Lower leg skin (tissue), 4 donors: Measurements from ENCODE around the gene EHD4. TPM values are rescaled to one million over a fixed set of nuclear protein-coding genes. Genes with fewer than 3 reads are reported as not detected.

Experiments
- DNase-seq, 2 donors: peaks; one replicate each; pipeline ENCODE4 v3.0.0-alpha.2; 2019; ENCODE audit warnings: low spot score in 2 of 2
- H3K4me3 ChIP-seq: fragments of 200-600 bp; sonication (generic); 2 replicates; pipeline ENCODE4 v1.5.1; 2017; ENCODE audit warnings: mild to moderate bottlenecking, low read depth; ENCODE audit not compliant: poor library complexity, severe bottlenecking
- POLR2A ChIP-seq, 2 donors: fragments of 450-650 bp; IDR thresholded peaks; one replicate each; pipeline ENCODE4 v1.6.1; 2016 to 2017; ENCODE audit warnings: antibody characterized with exemption in 2 of 2, mild to moderate bottlenecking in 1 of 2, moderate library complexity in 1 of 2
- WGBS, 2 donors: methylation state at CpG; one replicate each; pipeline ENCODE4 v1.1.5; 2018; 5-methylcytosine and 5-hydroxymethylcytosine counted together
- intact Hi-C: fragments of 100-400 bp; cut with DNase I; formaldehyde crosslinking; loops from one replicate; pipeline ENCODE4 v1.15.0; 2023; ENCODE audit warnings: low total_unique reads
- total RNA-seq, 4 donors: library from RNA; depleted of rRNA; stranded (reverse); fragments of >200 nt; gene quantifications; one replicate each; pipeline ENCODE4 v1.1.0, GENCODE V29; 2016
- TF ChIP-seq, protein P1 (sequence below), 3 donors: fragments of 450-650 bp; IDR thresholded peaks; one replicate each; pipeline ENCODE4 v1.5.1; 2016; ENCODE audit warnings: antibody characterized with exemption in 3 of 3, mild to moderate bottlenecking in 3 of 3, moderate library complexity in 2 of 3

Gene EHD4
- total RNA-seq, 4 donors from 2014 or later = 19.6 to 27.3 (median 23.3) TPM

DNA sequence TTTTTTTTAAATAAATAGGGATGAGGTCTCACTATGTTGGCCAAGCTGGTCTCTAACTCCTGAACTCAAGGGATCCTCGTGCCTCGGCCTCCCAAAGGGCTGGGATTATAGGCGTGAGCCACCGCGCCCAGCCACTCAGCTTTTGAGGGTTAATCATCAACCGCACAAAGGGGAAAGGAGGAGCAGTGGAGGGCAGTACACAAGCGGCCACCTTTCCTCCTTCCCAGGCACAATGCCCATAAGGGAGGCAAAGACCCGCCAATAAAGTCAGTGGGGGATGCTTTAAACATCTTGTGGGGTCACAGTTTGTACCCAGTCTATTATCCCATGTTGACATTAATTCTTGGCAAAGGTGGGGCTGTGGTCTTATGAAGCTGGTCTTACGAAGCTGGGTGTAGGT is 32.4 kb downstream of the EHD4 start:
- intact Hi-C loops = no loop called here
- WGBS, 2 donors = 88 to 89% methylated on average over 9 of the region's 9 CpGs
- no peak overlapping the region for H3K4me3 ChIP-seq
- TF ChIP-seq POLR2A (IDR thresholded peaks at IDR 0.05) = no peak
- peak in 1 of 2 donors; percentile 81 for DNase-seq

DNA sequence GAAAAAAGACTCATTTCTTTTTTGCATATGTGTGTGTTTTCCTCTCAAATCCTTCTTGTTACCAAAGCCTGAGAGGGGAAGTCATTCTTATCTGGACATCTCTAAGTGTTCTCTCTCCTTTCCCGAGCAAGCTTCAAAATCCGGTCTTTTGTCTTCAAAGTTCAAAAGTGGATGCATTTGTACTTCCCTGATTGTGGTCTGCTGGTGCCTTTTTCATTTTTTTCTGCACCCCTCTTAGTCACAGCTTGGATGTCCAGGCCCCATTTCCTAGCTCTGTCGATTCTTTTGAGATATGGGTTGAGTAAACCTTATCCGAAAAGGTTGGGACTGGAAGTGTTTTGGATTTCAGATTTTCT is 34.8 kb downstream of the EHD4 start:
- 79% methylated on average over 4 of the region's 4 CpGs for WGBS, 2 donors
- DNase-seq = no peak
- no peak overlapping the region for H3K4me3 ChIP-seq
- TF ChIP-seq POLR2A (IDR thresholded peaks at IDR 0.05) = no peak
- TF ChIP-seq, protein P1, sequence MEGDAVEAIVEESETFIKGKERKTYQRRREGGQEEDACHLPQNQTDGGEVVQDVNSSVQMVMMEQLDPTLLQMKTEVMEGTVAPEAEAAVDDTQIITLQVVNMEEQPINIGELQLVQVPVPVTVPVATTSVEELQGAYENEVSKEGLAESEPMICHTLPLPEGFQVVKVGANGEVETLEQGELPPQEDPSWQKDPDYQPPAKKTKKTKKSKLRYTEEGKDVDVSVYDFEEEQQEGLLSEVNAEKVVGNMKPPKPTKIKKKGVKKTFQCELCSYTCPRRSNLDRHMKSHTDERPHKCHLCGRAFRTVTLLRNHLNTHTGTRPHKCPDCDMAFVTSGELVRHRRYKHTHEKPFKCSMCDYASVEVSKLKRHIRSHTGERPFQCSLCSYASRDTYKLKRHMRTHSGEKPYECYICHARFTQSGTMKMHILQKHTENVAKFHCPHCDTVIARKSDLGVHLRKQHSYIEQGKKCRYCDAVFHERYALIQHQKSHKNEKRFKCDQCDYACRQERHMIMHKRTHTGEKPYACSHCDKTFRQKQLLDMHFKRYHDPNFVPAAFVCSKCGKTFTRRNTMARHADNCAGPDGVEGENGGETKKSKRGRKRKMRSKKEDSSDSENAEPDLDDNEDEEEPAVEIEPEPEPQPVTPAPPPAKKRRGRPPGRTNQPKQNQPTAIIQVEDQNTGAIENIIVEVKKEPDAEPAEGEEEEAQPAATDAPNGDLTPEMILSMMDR (IDR thresholded peaks at IDR 0.05) = no peak
- intact Hi-C loops = no loop called here

DNA sequence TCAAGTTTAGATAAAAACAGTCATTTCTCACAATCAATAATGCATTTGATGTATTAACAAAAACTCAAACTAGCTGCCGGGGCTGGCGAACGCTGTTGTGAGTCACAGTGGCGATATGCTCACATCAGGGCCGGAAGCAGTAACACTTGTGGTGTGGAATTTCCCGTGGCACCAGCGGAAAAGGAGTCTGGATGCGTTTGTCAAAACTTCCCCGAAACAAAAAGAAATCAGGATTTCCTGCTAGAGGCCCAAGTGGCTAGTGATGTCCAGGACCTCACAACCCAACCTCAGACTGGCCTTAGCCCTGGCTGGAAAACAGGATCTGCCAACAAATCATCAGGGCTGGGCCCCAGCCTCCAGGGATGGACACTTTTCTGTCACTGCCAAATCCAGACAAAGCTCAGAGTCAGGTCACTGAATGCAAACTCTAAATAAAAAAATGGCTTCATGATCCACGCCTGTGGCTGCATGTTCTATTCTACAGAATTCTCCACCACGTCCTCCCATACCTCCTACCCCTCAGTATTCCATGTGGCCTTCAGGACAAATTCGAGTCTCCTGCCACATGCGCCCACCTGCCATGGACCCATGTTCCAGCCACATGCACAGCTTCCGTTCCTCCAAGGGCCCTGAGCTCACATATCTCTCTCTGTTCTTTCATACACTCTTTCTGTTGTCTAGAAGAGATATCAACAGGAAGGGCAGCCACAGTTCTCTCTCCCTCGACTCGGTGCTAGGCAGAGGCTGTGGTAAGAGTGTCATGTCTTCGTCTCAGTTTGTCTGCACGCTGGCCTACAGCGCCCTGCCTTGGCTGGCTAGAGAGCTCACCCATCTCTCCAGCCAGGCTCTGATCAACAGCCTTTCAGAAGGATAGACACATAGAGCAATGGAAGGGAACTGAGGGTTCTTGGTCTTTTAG is 35.4 kb downstream of the EHD4 start:
- 62 to 66% methylated on average over 19 of the region's 19 CpGs for WGBS, 2 donors
- intact Hi-C loops = no loop called here
- H3K4me3 ChIP-seq = no peak overlapping the region
- TF ChIP-seq POLR2A (IDR thresholded peaks at IDR 0.05) = no peak
- TF ChIP-seq, protein P1 (IDR thresholded peaks at IDR 0.05) = no peak
- DNase-seq = peak in 1 of 2 donors; percentile 92

DNA sequence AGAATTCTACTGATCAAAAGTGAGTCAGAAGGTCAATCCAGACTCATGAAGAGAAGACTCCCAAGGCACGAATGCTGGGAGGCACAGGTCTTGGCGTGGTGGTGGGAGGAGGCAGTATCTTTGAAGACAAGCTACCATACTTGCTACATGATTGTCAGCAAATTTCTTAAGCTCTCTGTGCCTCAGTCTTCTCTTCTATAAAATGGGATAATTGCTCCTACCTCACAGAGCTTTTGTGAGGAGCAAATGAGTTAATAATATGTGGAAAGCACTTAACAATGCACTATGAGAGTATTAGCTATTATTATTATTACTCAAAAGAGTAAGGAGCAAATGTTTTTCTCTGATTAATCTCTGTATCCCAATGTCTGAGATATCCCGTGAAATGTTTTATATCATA is 36.2 kb downstream of the EHD4 start:
- DNase-seq = no peak
- 89 to 95% methylated on average over 3 of the region's 3 CpGs for WGBS, 2 donors

DNA sequence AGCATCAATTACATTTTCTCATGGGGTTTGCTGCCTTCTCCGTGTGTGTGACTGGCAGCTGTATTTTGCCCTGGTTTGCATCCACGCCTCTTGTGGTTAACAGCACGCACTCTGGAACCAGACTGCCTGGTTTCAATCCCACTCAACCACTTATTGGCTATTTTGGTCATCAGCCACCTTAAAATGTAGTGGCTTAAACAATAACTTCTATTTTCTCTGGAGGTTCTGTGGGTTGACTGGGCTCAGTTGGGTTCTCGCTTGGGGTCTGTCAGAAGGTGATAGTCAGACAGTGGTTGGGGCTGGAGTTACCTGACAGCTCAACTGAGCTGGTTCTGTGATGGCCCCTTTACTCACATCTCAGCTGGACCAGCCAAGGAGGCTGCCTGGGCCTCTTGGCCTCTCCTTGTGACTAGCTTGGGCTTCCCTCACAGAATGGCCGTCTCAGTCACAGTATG is 36.8 kb downstream of the EHD4 start:
- no peak overlapping the region for H3K4me3 ChIP-seq
- WGBS, 2 donors = 57 to 68% methylated on average over 5 of the region's 5 CpGs
- no peak for DNase-seq
- TF ChIP-seq, protein P1 (IDR thresholded peaks at IDR 0.05) = no peak
- no peak for TF ChIP-seq POLR2A (IDR thresholded peaks at IDR 0.05)
- intact Hi-C loops = no loop called here

More for the DNA sequence above, 36.2 kb downstream of the EHD4 start:
- no peak overlapping the region for H3K4me3 ChIP-seq
- TF ChIP-seq, protein P1 (IDR thresholded peaks at IDR 0.05) = no peak
- no peak for TF ChIP-seq POLR2A (IDR thresholded peaks at IDR 0.05)
- intact Hi-C loops = no loop called here

DNA sequence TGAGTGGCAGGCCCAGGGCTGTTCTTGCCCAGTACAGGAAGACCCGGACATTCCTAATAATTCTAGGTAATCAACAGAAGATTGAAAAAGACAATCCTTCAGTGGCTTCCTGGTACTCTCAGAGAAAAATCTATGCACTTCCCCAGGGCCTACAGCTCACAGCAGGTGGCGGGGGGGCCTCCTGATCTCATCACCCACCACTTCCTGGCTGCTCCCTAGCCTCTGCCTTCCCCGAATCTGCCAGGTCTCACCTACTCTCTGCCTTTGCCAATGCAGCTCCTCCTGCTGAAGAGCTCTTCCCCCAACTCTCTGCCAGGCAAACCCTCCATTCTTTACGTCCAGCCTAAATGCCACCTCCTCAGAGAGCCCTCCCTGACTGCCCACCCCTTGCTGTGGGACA is 37.5 kb downstream of the EHD4 start:
- 38 to 43% methylated on average over 4 of the region's 4 CpGs for WGBS, 2 donors
- intact Hi-C loops = no loop called here
- H3K4me3 ChIP-seq = no peak overlapping the region
- no peak for DNase-seq
- no peak for TF ChIP-seq POLR2A (IDR thresholded peaks at IDR 0.05)
- TF ChIP-seq, protein P1 (IDR thresholded peaks at IDR 0.05) = no peak
